ENCODE results near the gene MAGI1. TPM values are rescaled to one million over a fixed set of nuclear protein-coding genes. Genes with fewer than 3 reads are reported as not detected.

MAGI1 gene
- total RNA-seq, 1 donor from 2014 or later, result 49.8 TPM

- Mint-ChIP-seq H3K4me1 (peaks cover 11% of the 10 kb centered on the region), H3K36me3 (ENCODE audit: low read depth) (no peaks in the 10 kb centered on the region), H3K4me3 (no peak overlapping the region), H3K9me3 (peaks cover 3% of the 10 kb centered on the region), H3K27ac (ENCODE audit: unreplicated experiment) (no peak overlapping the region), H3K27me3 (ENCODE audit: low read depth) (no peaks in the 10 kb centered on the region)
- no peak for TF ChIP-seq CTCF (conservative IDR thresholded peaks at IDR 0.05)
- DNase-seq (ENCODE audit: low read depth, low spot score), result no peak
These were observed 211.6 kb downstream of the MAGI1 start for GRCh38 chr3:65827076-65827475.

GRCh38 chr3:65824166-65824565, 214.6 kb downstream of the MAGI1 start:
- Mint-ChIP-seq H3K9me3 (peaks cover 3% of the 10 kb centered on the region), H3K4me1 (no peaks in the 10 kb centered on the region), H3K4me3 (no peak overlapping the region), H3K36me3 (ENCODE audit: low read depth) (no peaks in the 10 kb centered on the region), H3K27me3 (ENCODE audit: low read depth) (no peaks in the 10 kb centered on the region), H3K27ac (ENCODE audit: unreplicated experiment) (no peak overlapping the region)
- no peak for DNase-seq (ENCODE audit: low read depth, low spot score)
- no peak for TF ChIP-seq CTCF (conservative IDR thresholded peaks at IDR 0.05)

- Mint-ChIP-seq H3K27me3 (ENCODE audit: low read depth) (no peaks in the 10 kb centered on the region), H3K4me3 (no peak overlapping the region), H3K4me1 (peaks cover 13% of the 10 kb centered on the region), H3K9me3 (peaks cover 3% of the 10 kb centered on the region), H3K36me3 (ENCODE audit: low read depth) (no peaks in the 10 kb centered on the region), H3K27ac (ENCODE audit: unreplicated experiment) (no peak overlapping the region)
- DNase-seq (ENCODE audit: low read depth, low spot score), result no peak
- no peak for TF ChIP-seq CTCF (conservative IDR thresholded peaks at IDR 0.05)
These were observed 218.1 kb downstream of the MAGI1 start for GRCh38 chr3:65820600-65820999.

- Mint-ChIP-seq H3K4me3 (no peak overlapping the region), H3K4me1 (peaks cover 13% of the 10 kb centered on the region), H3K27me3 (ENCODE audit: low read depth) (no peaks in the 10 kb centered on the region), H3K9me3 (peaks cover 3% of the 10 kb centered on the region), H3K27ac (ENCODE audit: unreplicated experiment) (no peak overlapping the region), H3K36me3 (ENCODE audit: low read depth) (no peaks in the 10 kb centered on the region)
- DNase-seq (ENCODE audit: low read depth, low spot score), result no peak
- TF ChIP-seq CTCF (conservative IDR thresholded peaks at IDR 0.05), result no peak
These were observed 218.8 kb downstream of the MAGI1 start for GRCh38 chr3:65819896-65820295.

GRCh38 chr3:65817553-65818126, 221.1 kb downstream of the MAGI1 start:
- DNase-seq (ENCODE audit: low read depth, low spot score), result no peak
- Mint-ChIP-seq H3K9me3 (peaks cover 2% of the 10 kb centered on the region), H3K27ac (ENCODE audit: unreplicated experiment) (no peak overlapping the region), H3K36me3 (ENCODE audit: low read depth) (no peaks in the 10 kb centered on the region), H3K4me1 (peaks cover 13% of the 10 kb centered on the region), H3K4me3 (no peak overlapping the region), H3K27me3 (ENCODE audit: low read depth) (no peaks in the 10 kb centered on the region)
- TF ChIP-seq CTCF (conservative IDR thresholded peaks at IDR 0.05), result no peak

Data from neural crest cell (in vitro differentiated cells).